A549 (cell line): ENCODE data around the gene CLDN6.

Experiments
- BHLHE40 ChIP-seq: IDR thresholded peaks from 2 replicates; pipeline ENCODE4 v1.6.1; 2012; ENCODE audit warnings: low read depth, low read length, inconsistent platforms
- CHD4 ChIP-seq: fragments of 200-600 bp; sonication (generic); IDR thresholded peaks from 2 replicates; pipeline ENCODE4 v1.6.1; 2016; ENCODE audit warnings: antibody characterized with exemption, mild to moderate bottlenecking, borderline replicate concordance
- HOXA7 ChIP-seq: fragments of 250-450 bp; sonication (Bioruptor Pico); IDR thresholded peaks from 2 replicates; pipeline ENCODE4 v1.5.0; 2020; ENCODE audit warnings: mild to moderate bottlenecking, moderate library complexity
- MAX ChIP-seq: IDR thresholded peaks from 2 replicates; pipeline ENCODE4 v1.6.1; 2012
- RAD21 ChIP-seq, 2 experiments: fragments of >200 bp in 1 of 2; sonication (Bioruptor Twin) in 1 of 2; formaldehyde crosslinking in 1 of 2; IDR thresholded peaks in 1 of 2; conservative IDR thresholded peaks in 1 of 2; 2 replicates in 1 of 2; 3 replicates in 1 of 2; pipeline ENCODE4 v1.6.1; 2012 to 2018; ENCODE audit warnings: inconsistent platforms in 1 of 2
- RCOR1 ChIP-seq: fragments of 150-350 bp; IDR thresholded peaks from 2 replicates; pipeline ENCODE4 v1.6.1; 2014; ENCODE audit warnings: antibody characterized with exemption, low read length, low read depth
- RNF2 ChIP-seq: fragments of 200-600 bp; sonication (generic); IDR thresholded peaks from 2 replicates; pipeline ENCODE4 v1.6.1; 2016; ENCODE audit warnings: low read depth, mild to moderate bottlenecking, antibody characterized with exemption, moderate library complexity, borderline replicate concordance
- TF ChIP-seq, protein P1 (sequence below): fragments of >200 bp; sonication (Bioruptor Twin); formaldehyde crosslinking; IDR thresholded peaks from 3 replicates; pipeline ENCODE4 v1.5.1; 2016
- TF ChIP-seq, protein P2 (sequence below): fragments of >200 bp; sonication (Bioruptor Twin); formaldehyde crosslinking; IDR thresholded peaks from 3 replicates; pipeline ENCODE4 v1.6.1; 2016
- TF ChIP-seq, protein P3 (sequence below): fragments of 250-450 bp; sonication (Bioruptor Pico); IDR thresholded peaks from 2 replicates; pipeline ENCODE4 v1.5.0; 2020; ENCODE audit warnings: low read depth, mild to moderate bottlenecking, moderate library complexity
- TF ChIP-seq, protein P4 (sequence below): fragments of 450-650 bp; IDR thresholded peaks from 2 replicates; pipeline ENCODE4 v1.6.1; 2014; ENCODE audit warnings: antibody characterized with exemption

GRCh38 chr16:3036726-3037315 is 18.8 kb upstream of the CLDN6 start, which contains the start of gene BICDL2:
- TF ChIP-seq, protein P1, sequence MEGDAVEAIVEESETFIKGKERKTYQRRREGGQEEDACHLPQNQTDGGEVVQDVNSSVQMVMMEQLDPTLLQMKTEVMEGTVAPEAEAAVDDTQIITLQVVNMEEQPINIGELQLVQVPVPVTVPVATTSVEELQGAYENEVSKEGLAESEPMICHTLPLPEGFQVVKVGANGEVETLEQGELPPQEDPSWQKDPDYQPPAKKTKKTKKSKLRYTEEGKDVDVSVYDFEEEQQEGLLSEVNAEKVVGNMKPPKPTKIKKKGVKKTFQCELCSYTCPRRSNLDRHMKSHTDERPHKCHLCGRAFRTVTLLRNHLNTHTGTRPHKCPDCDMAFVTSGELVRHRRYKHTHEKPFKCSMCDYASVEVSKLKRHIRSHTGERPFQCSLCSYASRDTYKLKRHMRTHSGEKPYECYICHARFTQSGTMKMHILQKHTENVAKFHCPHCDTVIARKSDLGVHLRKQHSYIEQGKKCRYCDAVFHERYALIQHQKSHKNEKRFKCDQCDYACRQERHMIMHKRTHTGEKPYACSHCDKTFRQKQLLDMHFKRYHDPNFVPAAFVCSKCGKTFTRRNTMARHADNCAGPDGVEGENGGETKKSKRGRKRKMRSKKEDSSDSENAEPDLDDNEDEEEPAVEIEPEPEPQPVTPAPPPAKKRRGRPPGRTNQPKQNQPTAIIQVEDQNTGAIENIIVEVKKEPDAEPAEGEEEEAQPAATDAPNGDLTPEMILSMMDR = no peak
- TF ChIP-seq RCOR1 = no peak
- TF ChIP-seq CHD4 = no peak
- TF ChIP-seq RAD21 (conservative IDR thresholded peaks at IDR 0.05 in 1 of 2, IDR thresholded peaks at IDR 0.05 in 1 of 2) = no peak
- TF ChIP-seq HOXA7 (CRISPR knock-in tag) = no peak
- TF ChIP-seq MAX = no peak
- TF ChIP-seq, protein P2, sequence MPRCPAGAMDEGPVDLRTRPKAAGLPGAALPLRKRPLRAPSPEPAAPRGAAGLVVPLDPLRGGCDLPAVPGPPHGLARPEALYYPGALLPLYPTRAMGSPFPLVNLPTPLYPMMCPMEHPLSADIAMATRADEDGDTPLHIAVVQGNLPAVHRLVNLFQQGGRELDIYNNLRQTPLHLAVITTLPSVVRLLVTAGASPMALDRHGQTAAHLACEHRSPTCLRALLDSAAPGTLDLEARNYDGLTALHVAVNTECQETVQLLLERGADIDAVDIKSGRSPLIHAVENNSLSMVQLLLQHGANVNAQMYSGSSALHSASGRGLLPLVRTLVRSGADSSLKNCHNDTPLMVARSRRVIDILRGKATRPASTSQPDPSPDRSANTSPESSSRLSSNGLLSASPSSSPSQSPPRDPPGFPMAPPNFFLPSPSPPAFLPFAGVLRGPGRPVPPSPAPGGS = no peak
- TF ChIP-seq, protein P3, sequence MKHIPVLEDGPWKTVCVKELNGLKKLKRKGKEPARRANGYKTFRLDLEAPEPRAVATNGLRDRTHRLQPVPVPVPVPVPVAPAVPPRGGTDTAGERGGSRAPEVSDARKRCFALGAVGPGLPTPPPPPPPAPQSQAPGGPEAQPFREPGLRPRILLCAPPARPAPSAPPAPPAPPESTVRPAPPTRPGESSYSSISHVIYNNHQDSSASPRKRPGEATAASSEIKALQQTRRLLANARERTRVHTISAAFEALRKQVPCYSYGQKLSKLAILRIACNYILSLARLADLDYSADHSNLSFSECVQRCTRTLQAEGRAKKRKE (CRISPR knock-in tag) = no peak
- no peak for TF ChIP-seq BHLHE40
- no peak for TF ChIP-seq RNF2
- TF ChIP-seq, protein P4, sequence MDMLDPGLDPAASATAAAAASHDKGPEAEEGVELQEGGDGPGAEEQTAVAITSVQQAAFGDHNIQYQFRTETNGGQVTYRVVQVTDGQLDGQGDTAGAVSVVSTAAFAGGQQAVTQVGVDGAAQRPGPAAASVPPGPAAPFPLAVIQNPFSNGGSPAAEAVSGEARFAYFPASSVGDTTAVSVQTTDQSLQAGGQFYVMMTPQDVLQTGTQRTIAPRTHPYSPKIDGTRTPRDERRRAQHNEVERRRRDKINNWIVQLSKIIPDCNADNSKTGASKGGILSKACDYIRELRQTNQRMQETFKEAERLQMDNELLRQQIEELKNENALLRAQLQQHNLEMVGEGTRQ = no peak
